Astrocyte (in vitro differentiated cells and primary cell): Measurements from ENCODE around the gene DGCR2. TPM values are rescaled to one million over a fixed set of nuclear protein-coding genes. Genes with fewer than 3 reads are reported as not detected.
"Not testable (repeated sequence)": the region's sequence is repeated elsewhere in the genome, so short reads cannot be mapped to it uniquely, and the experiment has no call there.

Experiments used
- DNase-seq: peaks from one replicate; pipeline ENCODE4 v3.0.0-alpha.2; 2010; ENCODE audit warnings: low read depth
- FAIRE-seq: peaks from 2 replicates; lab custom pipeline; 2011; peaks lifted over from hg19 to GRCh38; lab: Jason Lieb, UNC
- H2AFZ ChIP-seq: 2 replicates; pipeline ENCODE4 v1.6.0; 2012; ENCODE audit warnings: low read depth, low read length, inconsistent platforms
- H3K27ac ChIP-seq: 2 replicates; pipeline ENCODE4 v1.5.1; 2011; ENCODE audit warnings: low read depth, low read length, inconsistent platforms
- H3K27me3 ChIP-seq: 2 replicates; pipeline ENCODE4 v1.6.0; 2011; ENCODE audit warnings: low read length, inconsistent platforms; ENCODE audit not compliant: insufficient read depth
- H3K36me3 ChIP-seq: 2 replicates; pipeline ENCODE4 v1.5.1; 2011; ENCODE audit warnings: low read length, inconsistent platforms; ENCODE audit not compliant: insufficient read depth
- H3K4me1 ChIP-seq: 2 replicates; pipeline ENCODE4 v1.5.1; 2011; ENCODE audit warnings: low read length, inconsistent platforms; ENCODE audit not compliant: insufficient read depth
- H3K4me2 ChIP-seq: 2 replicates; pipeline ENCODE4 v1.6.0; 2012; ENCODE audit warnings: low read length, inconsistent platforms
- H3K4me3 ChIP-seq: 2 replicates; pipeline ENCODE4 v1.5.1; 2011; ENCODE audit warnings: low read depth, mild to moderate bottlenecking, low read length, inconsistent platforms; ENCODE audit not compliant: insufficient read depth
- H3K79me2 ChIP-seq: 2 replicates; pipeline ENCODE4 v1.6.0; 2012; ENCODE audit warnings: mild to moderate bottlenecking, low read length, inconsistent platforms; ENCODE audit not compliant: insufficient read depth
- H3K9ac ChIP-seq: 2 replicates; pipeline ENCODE4 v1.6.0; 2012; ENCODE audit warnings: mild to moderate bottlenecking, low read length, inconsistent platforms
- H3K9me3 ChIP-seq: 2 replicates; pipeline ENCODE4 v1.5.1; 2012; ENCODE audit warnings: low read depth, mild to moderate bottlenecking, low read length, inconsistent platforms; ENCODE audit not compliant: insufficient read depth
- H4K20me1 ChIP-seq: 2 replicates; pipeline ENCODE4 v1.6.0; 2012; ENCODE audit warnings: low read length, inconsistent platforms; ENCODE audit not compliant: insufficient read depth
- H3K27ac Mint-ChIP-seq: one replicate; pipeline ENCODE4 v1.8.0; 2021; ENCODE audit warnings: mild to moderate bottlenecking, mixed read lengths; ENCODE audit not compliant: unreplicated experiment
- H3K27me3 Mint-ChIP-seq: one replicate; pipeline ENCODE4 v1.8.0; 2021; ENCODE audit warnings: low read depth, mixed read lengths; ENCODE audit not compliant: unreplicated experiment
- H3K36me3 Mint-ChIP-seq: one replicate; pipeline ENCODE4 v1.8.0; 2021; ENCODE audit warnings: low read depth, mixed read lengths; ENCODE audit not compliant: unreplicated experiment
- H3K4me1 Mint-ChIP-seq: one replicate; pipeline ENCODE4 v1.8.0; 2021; ENCODE audit warnings: low read depth, mixed read lengths; ENCODE audit not compliant: unreplicated experiment
- H3K4me3 Mint-ChIP-seq: one replicate; pipeline ENCODE4 v1.8.0; 2021; ENCODE audit warnings: mild to moderate bottlenecking, moderate library complexity, mixed read lengths; ENCODE audit not compliant: unreplicated experiment
- H3K9me3 Mint-ChIP-seq: one replicate; pipeline ENCODE4 v1.8.0; 2021; ENCODE audit warnings: mild to moderate bottlenecking, mixed read lengths; ENCODE audit not compliant: unreplicated experiment
- EZH2 ChIP-seq: IDR thresholded peaks from 2 replicates; pipeline ENCODE4 v1.6.1; 2012; ENCODE audit warnings: mild to moderate bottlenecking, low read length, inconsistent platforms; ENCODE audit not compliant: insufficient read depth
- total RNA-seq: library from RNA; stranded (reverse); gene quantifications from 2 replicates; pipeline ENCODE4 v1.2.1, GENCODE V29; 2021
- TF ChIP-seq, protein P1 (sequence below): IDR thresholded peaks from 2 replicates; pipeline ENCODE4 v1.5.1; 2011; ENCODE audit warnings: low read depth, mild to moderate bottlenecking, inconsistent platforms, low read length, moderate library complexity; ENCODE audit not compliant: insufficient read depth

DGCR2 gene
- total RNA-seq, 1 donor from 2014 or later = 49.4 TPM

DNA sequence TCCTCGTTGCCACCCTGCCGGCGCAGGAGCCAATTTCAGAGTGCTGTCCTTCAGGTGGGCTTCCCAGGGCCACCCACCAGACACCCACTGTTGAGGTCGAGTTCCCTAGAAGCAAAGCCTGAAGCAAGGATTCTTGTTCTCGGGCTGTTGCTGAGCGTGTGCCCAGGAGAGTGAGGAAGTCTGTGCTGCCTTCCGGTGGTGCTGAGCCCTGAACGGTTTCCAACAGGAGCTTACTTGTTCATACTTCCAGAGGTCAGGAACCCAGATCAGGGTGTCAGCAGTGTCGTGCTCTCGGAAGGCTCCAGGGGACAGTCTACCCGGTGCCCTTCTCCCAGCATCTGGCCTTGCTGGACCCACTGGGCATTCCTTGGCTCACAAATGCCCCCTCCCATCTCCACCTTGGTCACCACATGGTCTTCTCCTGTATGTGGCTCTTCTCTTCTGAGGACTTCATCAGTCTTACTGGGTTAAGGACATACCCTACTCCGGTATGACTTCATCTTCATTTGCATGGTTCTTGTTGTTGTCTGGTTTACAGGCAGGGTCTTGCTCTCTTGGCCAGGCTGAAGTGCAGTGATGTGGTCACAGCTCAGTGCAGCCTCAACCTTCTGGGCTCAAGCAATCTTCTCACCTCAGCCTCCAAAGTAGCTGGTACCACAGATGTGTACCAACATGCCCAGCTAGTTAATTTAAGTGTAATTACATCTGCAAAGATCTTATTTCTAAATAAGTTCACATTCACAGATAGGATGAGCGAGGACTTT, 45.1 kb upstream of the DGCR2 start:
- peak overlapping the region; percentile 5 for H3K27ac Mint-ChIP-seq
- Histone ChIP-seq H4K20me1 (peaks cover 3% of the 10 kb centered on the region), H3K4me2 (no peak overlapping the region), H3K4me3 (no peak overlapping the region), H3K9ac (no peak overlapping the region), H2AFZ (no peak overlapping the region), H3K27me3 (peaks cover 36% of the 10 kb centered on the region), H3K9me3 (no peaks in the 10 kb centered on the region), H3K4me1 (peaks cover 17% of the 10 kb centered on the region), H3K79me2 (peaks cover 14% of the 10 kb centered on the region), H3K27ac (no peak overlapping the region), H3K36me3 (no peaks in the 10 kb centered on the region)
- H3K27me3 Mint-ChIP-seq = peaks cover 43% of the 10 kb centered on the region
- peaks cover 2% of the 10 kb centered on the region for H3K4me1 Mint-ChIP-seq
- DNase-seq = no peak
- no peaks in the 10 kb centered on the region for H3K36me3 Mint-ChIP-seq
- H3K4me3 Mint-ChIP-seq = no peak overlapping the region
- TF ChIP-seq EZH2 = no peak
- TF ChIP-seq, protein P1, sequence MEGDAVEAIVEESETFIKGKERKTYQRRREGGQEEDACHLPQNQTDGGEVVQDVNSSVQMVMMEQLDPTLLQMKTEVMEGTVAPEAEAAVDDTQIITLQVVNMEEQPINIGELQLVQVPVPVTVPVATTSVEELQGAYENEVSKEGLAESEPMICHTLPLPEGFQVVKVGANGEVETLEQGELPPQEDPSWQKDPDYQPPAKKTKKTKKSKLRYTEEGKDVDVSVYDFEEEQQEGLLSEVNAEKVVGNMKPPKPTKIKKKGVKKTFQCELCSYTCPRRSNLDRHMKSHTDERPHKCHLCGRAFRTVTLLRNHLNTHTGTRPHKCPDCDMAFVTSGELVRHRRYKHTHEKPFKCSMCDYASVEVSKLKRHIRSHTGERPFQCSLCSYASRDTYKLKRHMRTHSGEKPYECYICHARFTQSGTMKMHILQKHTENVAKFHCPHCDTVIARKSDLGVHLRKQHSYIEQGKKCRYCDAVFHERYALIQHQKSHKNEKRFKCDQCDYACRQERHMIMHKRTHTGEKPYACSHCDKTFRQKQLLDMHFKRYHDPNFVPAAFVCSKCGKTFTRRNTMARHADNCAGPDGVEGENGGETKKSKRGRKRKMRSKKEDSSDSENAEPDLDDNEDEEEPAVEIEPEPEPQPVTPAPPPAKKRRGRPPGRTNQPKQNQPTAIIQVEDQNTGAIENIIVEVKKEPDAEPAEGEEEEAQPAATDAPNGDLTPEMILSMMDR = no peak
- peaks cover 10% of the 10 kb centered on the region for H3K9me3 Mint-ChIP-seq
- FAIRE-seq = no peak

DNA sequence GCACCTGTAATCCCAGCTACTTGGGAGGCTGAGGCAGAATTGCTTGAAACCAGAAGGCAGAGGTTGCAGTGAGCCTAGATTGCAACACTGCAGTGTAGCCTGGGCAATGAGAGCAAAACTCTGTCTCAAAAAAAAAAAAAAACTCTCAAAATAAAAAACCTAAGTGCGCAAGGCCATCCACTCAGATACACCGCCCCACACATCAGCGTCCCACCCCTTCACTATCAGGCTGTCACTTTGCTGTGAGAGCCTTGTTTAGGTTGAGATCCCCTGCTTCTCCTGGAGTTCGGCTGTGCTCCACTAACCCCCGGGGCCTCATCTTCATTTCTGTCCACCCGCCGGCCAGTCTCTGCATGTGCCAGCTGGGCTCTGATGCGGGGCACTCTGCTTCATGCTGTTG, 44.2 kb upstream of the DGCR2 start:
- Mint-ChIP-seq H3K4me3 (no peak overlapping the region), H3K9me3 (peaks cover 10% of the 10 kb centered on the region), H3K36me3 (no peaks in the 10 kb centered on the region), H3K4me1 (peaks cover 2% of the 10 kb centered on the region), H3K27me3 (peaks cover 48% of the 10 kb centered on the region), H3K27ac (no peak overlapping the region)
- no peak overlapping the region for H3K27ac ChIP-seq
- no peak overlapping the region for H3K4me3 ChIP-seq
- no peaks in the 10 kb centered on the region for H3K9me3 ChIP-seq
- no peaks in the 10 kb centered on the region for H3K36me3 ChIP-seq
- H3K9ac ChIP-seq = no peak overlapping the region
- no peak overlapping the region for H2AFZ ChIP-seq
- H3K4me2 ChIP-seq = no peak overlapping the region
- FAIRE-seq (no peak), DNase-seq (no peak)
- TF ChIP-seq, protein P1 = no peak
- peaks cover 14% of the 10 kb centered on the region for H3K4me1 ChIP-seq
- H4K20me1 ChIP-seq = no peaks in the 10 kb centered on the region
- H3K79me2 ChIP-seq = peaks cover 5% of the 10 kb centered on the region
- H3K27me3 ChIP-seq = peaks cover 36% of the 10 kb centered on the region

DNA sequence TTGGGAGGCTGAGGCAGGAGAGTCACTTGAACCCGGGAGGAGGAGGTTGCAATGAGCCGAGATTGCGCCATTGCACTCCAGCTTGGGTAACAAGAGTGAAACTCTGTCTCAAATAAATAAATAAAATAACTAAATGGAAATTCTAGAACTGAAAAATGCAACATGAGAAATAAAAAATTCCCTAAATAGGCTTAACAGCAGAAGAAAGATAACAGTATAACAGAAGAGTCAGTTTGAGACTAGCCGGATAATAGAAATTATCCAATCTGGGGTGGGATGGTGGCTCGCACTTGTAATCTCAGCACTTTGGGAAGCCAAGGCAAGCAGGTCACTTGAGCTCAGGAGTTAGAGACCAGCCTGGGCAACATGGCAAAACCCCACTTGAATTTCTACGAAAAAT, 42.2 kb upstream of the DGCR2 start:
- DNase-seq (no peak), FAIRE-seq (no peak)
- TF ChIP-seq EZH2 = no peak
- TF ChIP-seq, protein P1 = no peak
- H3K4me1 Mint-ChIP-seq = no peaks in the 10 kb centered on the region
- no peak overlapping the region for H3K4me2 ChIP-seq
- no peak overlapping the region for H3K4me3 Mint-ChIP-seq
- H2AFZ ChIP-seq = no peak overlapping the region
- H3K27me3 Mint-ChIP-seq = peaks cover 54% of the 10 kb centered on the region
- H3K9ac ChIP-seq = no peak overlapping the region
- H3K79me2 ChIP-seq = no peaks in the 10 kb centered on the region
- no peak overlapping the region for H3K27ac Mint-ChIP-seq
- no peak overlapping the region for H3K27ac ChIP-seq
- peaks cover 2% of the 10 kb centered on the region for H3K4me1 ChIP-seq
- H3K9me3 Mint-ChIP-seq = peaks cover 10% of the 10 kb centered on the region
- no peaks in the 10 kb centered on the region for H3K36me3 Mint-ChIP-seq
- no peaks in the 10 kb centered on the region for H3K9me3 ChIP-seq
- H3K36me3 ChIP-seq = no peaks in the 10 kb centered on the region
- no peak overlapping the region for H3K4me3 ChIP-seq
- peaks cover 32% of the 10 kb centered on the region for H3K27me3 ChIP-seq
- H4K20me1 ChIP-seq = no peaks in the 10 kb centered on the region

DNA sequence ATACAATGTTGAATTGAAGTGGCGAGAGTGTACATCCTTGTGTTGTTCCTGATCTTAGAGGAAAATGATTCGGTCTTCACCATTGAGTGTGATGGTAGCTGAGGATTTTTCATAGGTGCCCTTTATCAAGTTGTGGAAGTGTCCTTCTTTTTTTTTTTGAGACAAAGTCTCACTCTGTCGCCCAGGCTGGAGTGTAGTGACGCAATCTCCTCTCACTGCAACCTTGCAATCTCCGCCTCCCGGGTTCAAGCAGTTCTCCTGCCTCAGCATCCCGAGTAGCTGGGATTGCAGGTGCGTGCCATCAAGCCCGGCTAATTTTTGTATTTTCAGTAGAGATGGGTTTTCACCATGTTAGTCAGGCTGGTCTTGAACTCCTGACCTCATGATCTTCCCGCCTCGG, 36.4 kb upstream of the DGCR2 start:
- H3K9me3 Mint-ChIP-seq, DNase-seq, H3K79me2 ChIP-seq, H3K27me3 ChIP-seq, H3K4me3 Mint-ChIP-seq, H3K4me1 ChIP-seq, H3K4me3 ChIP-seq, H3K36me3 ChIP-seq, H3K27ac ChIP-seq, H4K20me1 ChIP-seq, H3K4me1 Mint-ChIP-seq, H2AFZ ChIP-seq, FAIRE-seq, H3K27ac Mint-ChIP-seq, H3K36me3 Mint-ChIP-seq, H3K9me3 ChIP-seq, H3K9ac ChIP-seq, H3K4me2 ChIP-seq: not testable (repeated sequence)
- peaks cover 48% of the 10 kb centered on the region for H3K27me3 Mint-ChIP-seq
